GM20000 (cell line): ENCODE data around the gene SELENOO.

Experiments
- DNase-seq: peaks from one replicate; pipeline ENCODE4 v3.0.0; 2012; ENCODE audit warnings: low spot score
- CTCF ChIP-seq: IDR thresholded peaks from 2 replicates; pipeline ENCODE4 v1.5.1; 2012; ENCODE audit warnings: mild to moderate bottlenecking, control low read depth; ENCODE audit errors: extremely low read depth, missing control alignments

The SELENOO gene

DNA sequence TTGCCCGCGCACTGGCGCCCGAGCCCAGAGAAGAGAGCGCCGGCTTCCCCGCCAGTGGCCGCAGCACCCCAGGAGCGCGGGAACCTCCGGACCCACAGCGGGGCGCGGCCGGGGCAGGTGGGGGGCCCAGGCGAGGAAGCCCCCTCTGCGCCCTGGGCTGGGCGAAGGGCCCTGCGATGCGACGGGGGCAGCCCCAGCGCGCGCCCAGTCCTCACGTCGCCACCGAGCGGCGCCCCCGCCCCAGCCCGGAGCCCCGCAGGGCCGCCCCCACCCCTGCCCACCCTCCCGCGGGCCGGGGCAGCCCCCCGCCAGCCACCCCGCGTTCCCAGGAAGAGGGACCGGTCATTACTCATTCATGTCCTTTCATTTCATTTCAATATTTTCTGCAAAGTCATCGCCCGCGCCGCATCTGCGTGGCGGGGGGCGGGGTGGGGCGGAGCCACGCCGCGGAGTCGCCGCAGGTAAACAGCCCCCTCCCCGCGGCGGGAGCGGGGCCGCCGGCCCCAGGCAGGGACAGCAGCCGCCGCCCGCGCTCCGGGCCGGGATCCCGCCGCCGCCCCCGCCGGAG lies 31.0 kb upstream of the SELENOO start:
- no peak for TF ChIP-seq CTCF
- peak; percentile 81 for DNase-seq

- DNase-seq, result no peak
- TF ChIP-seq CTCF, result no peak
These were observed 30.1 kb upstream of the SELENOO start, which contains the start of gene PANX2 for GRCh38 chr22:50170453-50171318. PANX2 (plus strand) TSS chr22:50170731; CDS start chr22:50170731, 0 bp downstream.

DNA sequence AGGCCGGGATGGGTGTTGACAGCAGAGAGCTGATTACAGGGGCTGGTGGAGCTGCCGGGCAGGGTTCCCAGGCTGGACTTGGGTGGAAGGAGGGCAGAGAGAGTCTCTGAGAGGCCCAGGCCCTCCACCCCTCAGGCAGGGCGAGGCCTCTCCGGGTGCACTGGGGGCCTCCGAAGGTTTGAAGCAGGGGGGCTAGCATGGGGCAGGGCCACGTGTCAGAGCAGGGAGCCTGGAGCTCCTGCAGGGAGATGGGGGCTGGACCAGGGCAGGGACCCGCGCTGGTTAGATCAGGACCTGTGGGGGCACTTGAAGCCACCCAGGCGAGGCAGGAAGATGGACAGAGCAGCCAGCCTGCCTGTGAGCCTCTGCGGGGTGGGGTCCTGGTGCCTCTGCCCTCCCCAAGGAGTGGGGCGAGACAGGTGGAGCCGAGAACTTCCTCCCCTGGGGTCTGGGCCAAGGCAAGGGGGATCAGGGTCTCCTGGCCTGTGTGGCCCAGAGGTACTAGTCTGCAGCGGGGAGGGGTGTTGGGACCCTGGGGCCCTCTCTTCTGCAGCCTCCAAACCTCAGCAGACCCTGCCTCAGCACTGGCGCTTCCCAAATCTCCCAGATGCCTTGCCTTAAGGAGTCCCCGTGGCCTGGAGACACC lies 29.4 kb upstream of the SELENOO start:
- TF ChIP-seq CTCF, result no peak
- no peak for DNase-seq

GRCh38 chr22:50171965-50172421 lies 28.8 kb upstream of the SELENOO start:
- TF ChIP-seq CTCF, result no peak
- no peak for DNase-seq

- DNase-seq, result peak; percentile 81
- no peak for TF ChIP-seq CTCF
These were observed 27.4 kb upstream of the SELENOO start for GRCh38 chr22:50173311-50173982.

GRCh38 chr22:50173983-50174355 lies 26.8 kb upstream of the SELENOO start:
- TF ChIP-seq CTCF, result no peak
- no peak for DNase-seq
